NOMO-1 treated with DMSO at 0.1 percent for 48 hours (cell line): ENCODE results near the gene ZC2HC1C.
"Not testable (repeated sequence)": the region's sequence is repeated elsewhere in the genome, so short reads cannot be mapped to it uniquely, and the experiment has no call there.

Experiments used
- DNase-seq: peaks from one replicate; lab custom pipeline; 2025; ENCODE audit not compliant: unreplicated experiment; lab: John Stamatoyannopoulos, UW

ZC2HC1C gene

GRCh38 chr14:75053396-75054291, 15.8 kb upstream of the ZC2HC1C start:
- no peak for DNase-seq

- no peak for DNase-seq
These were observed 15.0 kb upstream of the ZC2HC1C start for GRCh38 chr14:75054421-75054820.

GRCh38 chr14:75059642-75060041, 9.8 kb upstream of the ZC2HC1C start:
- DNase-seq: no peak

- no peak for DNase-seq
These were observed 9.0 kb upstream of the ZC2HC1C start for GRCh38 chr14:75060420-75060819.

GRCh38 chr14:75063013-75063412, 6.4 kb upstream of the ZC2HC1C start:
- DNase-seq: no peak

GRCh38 chr14:75063491-75064204, 5.8 kb upstream of the ZC2HC1C start, which contains the start of gene ACYP1:
TSS of gene ACYP1 (minus strand) at chr14:75064024. CDS start at chr14:75063553, 471 bp downstream.
- peak; percentile 86 for DNase-seq

- no peak for DNase-seq
These were observed 5.3 kb upstream of the ZC2HC1C start for GRCh38 chr14:75064205-75064567.

- no peak for DNase-seq
These were observed 2.8 kb upstream of the ZC2HC1C start for GRCh38 chr14:75066691-75067090.

- DNase-seq: no peak
These were observed 2.2 kb upstream of the ZC2HC1C start for GRCh38 chr14:75067212-75067611.

- DNase-seq: not testable (repeated sequence)
These were observed 1.7 kb upstream of the ZC2HC1C start for GRCh38 chr14:75067765-75068164.

GRCh38 chr14:75068294-75069120, 934 bp upstream of the ZC2HC1C start:
- DNase-seq: no peak

GRCh38 chr14:75069811-75070145, 337 bp downstream of the ZC2HC1C start:
- no peak for DNase-seq

- DNase-seq: no peak
These were observed 942 bp downstream of the ZC2HC1C start for GRCh38 chr14:75070383-75070782.

GRCh38 chr14:75077794-75078193, 8.4 kb downstream of the ZC2HC1C start:
- DNase-seq: no peak

GRCh38 chr14:75079521-75079920, 10.1 kb downstream of the ZC2HC1C start:
- DNase-seq: no peak

- no peak for DNase-seq
These were observed 12.3 kb downstream of the ZC2HC1C start for GRCh38 chr14:75081660-75082229.

- no peak for DNase-seq
These were observed 13.8 kb downstream of the ZC2HC1C start for GRCh38 chr14:75083271-75083670.

- no peak for DNase-seq
These were observed 15.1 kb downstream of the ZC2HC1C start for GRCh38 chr14:75084513-75084912.

GRCh38 chr14:75088153-75088552, 18.7 kb downstream of the ZC2HC1C start:
- no peak for DNase-seq

GRCh38 chr14:75088566-75089373, 19.3 kb downstream of the ZC2HC1C start:
- DNase-seq: peak; percentile 50
